Upper lobe of right lung (tissue), 1 donor: ENCODE data around the gene KCNMA1. TPM values are rescaled to one million over a fixed set of nuclear protein-coding genes. Genes with fewer than 3 reads are reported as not detected.
A peak's percentile ranks its signal among the peaks of the same experiment; 100 is the strongest.

ENCODE experiments used
- ATAC-seq: fragments of 200-7000 bp; cut with Tn5 transposase; one replicate; pipeline ENCODE4 v1.9.1; 2020; ENCODE audit warnings: mild to moderate bottlenecking, moderate library complexity
- DNase-seq: peaks from one replicate; pipeline ENCODE4 v3.0.0-alpha.2; 2020
- H3K27ac ChIP-seq: fragments of 200-600 bp; one replicate; pipeline ENCODE4 v1.8.0; 2022
- H3K27me3 ChIP-seq: fragments of 200-600 bp; one replicate; pipeline ENCODE4 v1.8.0; 2022; ENCODE audit warnings: mild to moderate bottlenecking
- H3K36me3 ChIP-seq: fragments of 200-600 bp; one replicate; pipeline ENCODE4 v1.8.0; 2022
- H3K4me1 ChIP-seq: fragments of 200-600 bp; one replicate; pipeline ENCODE4 v1.8.0; 2022
- H3K4me3 ChIP-seq: fragments of 200-600 bp; one replicate; pipeline ENCODE4 v1.8.0; 2022; ENCODE audit warnings: mild to moderate bottlenecking
- H3K9me3 ChIP-seq: fragments of 200-600 bp; one replicate; pipeline ENCODE4 v1.8.0; 2022
- intact Hi-C: fragments of 100-400 bp; cut with DNase I; formaldehyde crosslinking; loops from one replicate; pipeline ENCODE4 v1.11.0; 2022
- total RNA-seq: library from RNA; stranded (reverse); fragmentation: NEBNext Ultra II Directional; extraction: Animal tissue kit (Norgen Biotek cat#: 25700); gene quantifications from one replicate; pipeline ENCODE4 v1.2.1, GENCODE V29; 2021
- TF ChIP-seq, protein P1 (sequence below): fragments of 200-600 bp; IDR thresholded peaks from one replicate; pipeline ENCODE4 v1.8.0; 2022; ENCODE audit warnings: antibody characterized with exemption
- donor health status: DM: no; HTN: yes; CAD: no; lungs with severe emphysema.

Gene KCNMA1
- total RNA-seq, 1 donor from 2014 or later = 26.3 TPM

DNA sequence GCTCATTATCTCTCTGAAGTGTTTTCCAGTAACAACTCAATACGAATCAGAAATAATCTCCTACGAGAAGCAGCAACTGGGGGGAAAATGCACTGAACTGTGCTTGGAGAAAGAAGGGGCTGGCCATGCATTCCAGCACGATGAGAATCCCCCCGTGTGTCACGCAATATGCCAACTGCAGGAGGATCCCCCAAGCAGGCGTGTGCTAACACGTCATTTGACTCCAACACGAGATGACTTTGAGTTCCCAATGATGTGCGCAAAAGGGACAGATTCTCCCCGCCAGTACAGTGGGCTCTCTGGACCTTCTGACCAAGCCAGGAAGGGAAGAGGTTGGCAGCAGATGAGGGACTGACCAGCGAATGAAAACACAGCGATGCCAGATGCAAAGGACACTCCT is 105.5 kb downstream of the KCNMA1 start:
- H3K9me3 ChIP-seq = no peaks in the 10 kb centered on the region
- H3K27ac ChIP-seq = no peak overlapping the region
- no peaks in the 10 kb centered on the region for H3K36me3 ChIP-seq
- intact Hi-C loops = no loop called here
- ATAC-seq (no peak), DNase-seq (no peak)
- no peaks in the 10 kb centered on the region for H3K27me3 ChIP-seq
- H3K4me1 ChIP-seq = peaks cover 4% of the 10 kb centered on the region
- TF ChIP-seq, protein P1, sequence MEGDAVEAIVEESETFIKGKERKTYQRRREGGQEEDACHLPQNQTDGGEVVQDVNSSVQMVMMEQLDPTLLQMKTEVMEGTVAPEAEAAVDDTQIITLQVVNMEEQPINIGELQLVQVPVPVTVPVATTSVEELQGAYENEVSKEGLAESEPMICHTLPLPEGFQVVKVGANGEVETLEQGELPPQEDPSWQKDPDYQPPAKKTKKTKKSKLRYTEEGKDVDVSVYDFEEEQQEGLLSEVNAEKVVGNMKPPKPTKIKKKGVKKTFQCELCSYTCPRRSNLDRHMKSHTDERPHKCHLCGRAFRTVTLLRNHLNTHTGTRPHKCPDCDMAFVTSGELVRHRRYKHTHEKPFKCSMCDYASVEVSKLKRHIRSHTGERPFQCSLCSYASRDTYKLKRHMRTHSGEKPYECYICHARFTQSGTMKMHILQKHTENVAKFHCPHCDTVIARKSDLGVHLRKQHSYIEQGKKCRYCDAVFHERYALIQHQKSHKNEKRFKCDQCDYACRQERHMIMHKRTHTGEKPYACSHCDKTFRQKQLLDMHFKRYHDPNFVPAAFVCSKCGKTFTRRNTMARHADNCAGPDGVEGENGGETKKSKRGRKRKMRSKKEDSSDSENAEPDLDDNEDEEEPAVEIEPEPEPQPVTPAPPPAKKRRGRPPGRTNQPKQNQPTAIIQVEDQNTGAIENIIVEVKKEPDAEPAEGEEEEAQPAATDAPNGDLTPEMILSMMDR = no peak
- no peak overlapping the region for H3K4me3 ChIP-seq

DNA sequence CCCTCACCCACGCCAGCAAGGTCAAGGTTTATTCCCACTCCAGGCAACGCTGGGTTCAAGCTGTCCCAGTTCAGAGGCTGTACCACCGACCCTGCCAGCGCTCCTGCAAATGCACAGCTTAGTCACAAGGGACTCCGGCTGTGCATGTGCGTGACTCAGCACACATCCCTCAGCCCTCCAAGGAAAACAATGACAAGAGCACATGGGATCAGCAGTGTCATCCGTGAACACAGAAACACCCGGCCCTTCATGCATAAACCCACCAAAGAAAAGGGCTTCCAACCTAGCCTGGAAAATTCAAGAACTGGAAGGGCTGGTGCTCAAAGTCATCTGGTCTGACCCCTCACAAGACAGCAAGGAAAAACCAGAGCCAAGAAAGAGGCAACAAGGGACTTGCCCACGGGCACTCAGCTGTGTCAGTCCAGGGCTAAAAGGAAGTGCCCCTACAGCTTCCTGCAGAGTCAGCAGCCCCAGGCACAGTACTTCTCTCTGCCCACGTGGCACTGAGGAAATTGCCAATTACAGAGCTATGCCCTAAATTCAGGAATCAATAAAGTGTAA is 106.1 kb downstream of the KCNMA1 start:
- DNase-seq = no peak
- ATAC-seq = peak; percentile 87
- intact Hi-C loops = no loop called here

DNA sequence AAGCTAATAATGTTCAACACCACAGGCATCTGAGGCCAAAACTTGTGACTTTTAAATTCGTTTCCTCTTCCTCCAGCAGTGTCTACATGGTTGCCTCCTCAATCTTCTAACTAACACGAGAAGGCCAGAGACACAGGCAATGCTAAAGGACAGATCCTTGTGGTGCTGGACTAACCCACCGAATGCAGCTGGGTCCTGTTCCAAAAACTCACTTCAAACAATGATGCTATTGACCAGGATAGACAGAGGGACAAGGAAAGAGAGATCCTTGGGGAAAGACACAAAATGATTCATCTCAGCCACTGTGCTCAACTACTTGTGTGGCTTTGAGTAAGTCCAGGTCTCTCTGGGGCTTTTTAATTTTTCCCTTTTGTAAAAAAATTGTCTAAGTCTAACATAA is 107.6 kb downstream of the KCNMA1 start:
- no peak overlapping the region for H3K4me3 ChIP-seq
- H3K27me3 ChIP-seq = no peaks in the 10 kb centered on the region
- TF ChIP-seq, protein P1 = no peak
- H3K36me3 ChIP-seq = no peaks in the 10 kb centered on the region
- peaks cover 4% of the 10 kb centered on the region for H3K4me1 ChIP-seq
- DNase-seq (no peak), ATAC-seq (no peak)
- H3K27ac ChIP-seq = no peak overlapping the region
- H3K9me3 ChIP-seq = no peaks in the 10 kb centered on the region
- intact Hi-C loops = no loop called here

More for the DNA sequence above, 106.1 kb downstream of the KCNMA1 start:
- peaks cover 4% of the 10 kb centered on the region for H3K4me1 ChIP-seq
- no peak overlapping the region for H3K4me3 ChIP-seq
- no peaks in the 10 kb centered on the region for H3K36me3 ChIP-seq
- H3K9me3 ChIP-seq = no peaks in the 10 kb centered on the region
- TF ChIP-seq, protein P1 = no peak
- H3K27me3 ChIP-seq = no peaks in the 10 kb centered on the region
- H3K27ac ChIP-seq = no peak overlapping the region

DNA sequence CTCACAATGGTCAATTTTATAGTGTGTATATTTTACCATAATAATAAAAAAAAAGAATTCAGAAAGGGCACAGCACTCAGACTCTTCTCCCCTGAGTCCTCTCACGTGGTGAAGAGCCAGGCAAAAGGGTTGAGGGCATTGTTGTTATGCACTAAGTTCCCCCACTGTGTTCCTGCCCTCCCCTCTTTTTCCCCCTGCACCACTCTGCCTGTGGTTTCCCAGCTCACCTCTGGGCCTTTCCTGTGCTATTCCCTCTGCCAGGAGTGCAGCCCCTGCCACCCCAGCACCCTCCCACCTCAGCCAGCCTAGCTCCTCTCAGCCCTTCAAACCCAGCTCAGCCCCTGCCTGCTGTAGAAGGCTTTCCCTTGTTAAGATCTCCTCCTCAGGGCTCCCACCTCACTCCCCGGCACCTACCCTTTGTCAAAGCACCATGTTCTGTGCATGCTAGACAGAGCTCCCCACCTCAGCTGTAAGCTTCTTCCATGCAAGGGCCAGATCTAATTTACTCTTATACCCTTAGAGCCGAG is 108.5 kb downstream of the KCNMA1 start:
- H3K36me3 ChIP-seq = no peaks in the 10 kb centered on the region
- no peaks in the 10 kb centered on the region for H3K27me3 ChIP-seq
- H3K27ac ChIP-seq = no peak overlapping the region
- no peaks in the 10 kb centered on the region for H3K9me3 ChIP-seq
- ATAC-seq = no peak
- H3K4me3 ChIP-seq = no peak overlapping the region
- H3K4me1 ChIP-seq = peaks cover 4% of the 10 kb centered on the region
- intact Hi-C loops = no loop called here
- DNase-seq = no peak
- TF ChIP-seq, protein P1 = no peak

DNA sequence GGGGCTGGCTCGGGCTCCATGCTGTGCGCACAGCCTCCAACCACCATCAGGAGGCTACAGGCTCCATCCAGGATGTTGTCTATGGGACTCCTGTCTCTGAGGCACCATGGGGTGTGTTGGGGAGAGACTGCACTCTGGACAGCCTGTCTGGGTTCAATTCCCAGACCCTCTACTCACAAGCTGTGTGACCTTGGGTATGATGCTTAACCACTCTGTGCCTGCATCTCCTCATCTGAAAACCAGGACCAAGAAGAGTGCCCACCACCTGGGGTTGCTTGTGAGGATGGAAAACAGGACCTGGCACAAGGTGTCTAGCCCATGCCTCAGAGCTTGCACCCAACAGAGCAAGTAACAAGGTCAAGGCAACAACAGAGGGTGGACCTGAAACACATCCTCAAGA is 109.8 kb downstream of the KCNMA1 start:
- intact Hi-C loops = no loop called here
- Histone ChIP-seq H3K27me3 (no peaks in the 10 kb centered on the region), H3K4me3 (no peak overlapping the region), H3K36me3 (no peaks in the 10 kb centered on the region), H3K4me1 (peaks cover 4% of the 10 kb centered on the region), H3K27ac (no peak overlapping the region), H3K9me3 (no peaks in the 10 kb centered on the region)
- ATAC-seq (no peak), DNase-seq (no peak)
- TF ChIP-seq, protein P1 = no peak
